Osteocyte (in vitro differentiated cells): Measurements from ENCODE around the gene C5orf58. TPM values are rescaled to one million over a fixed set of nuclear protein-coding genes. Genes with fewer than 3 reads are reported as not detected.

Experiments used
- DNase-seq: peaks from one replicate; pipeline ENCODE4 v3.0.0; 2021; ENCODE audit warnings: mixed read lengths; ENCODE audit not compliant: unreplicated experiment; ENCODE audit errors: extremely low spot score
- H3K27ac Mint-ChIP-seq: one replicate; pipeline ENCODE4 v1.8.0; 2021; ENCODE audit warnings: mild to moderate bottlenecking, mixed read lengths; ENCODE audit not compliant: unreplicated experiment
- H3K27me3 Mint-ChIP-seq: one replicate; pipeline ENCODE4 v1.8.0; 2021; ENCODE audit warnings: mixed read lengths; ENCODE audit not compliant: unreplicated experiment
- H3K36me3 Mint-ChIP-seq: one replicate; pipeline ENCODE4 v1.8.0; 2021; ENCODE audit warnings: mixed read lengths; ENCODE audit not compliant: unreplicated experiment
- H3K4me1 Mint-ChIP-seq: one replicate; pipeline ENCODE4 v1.8.0; 2021; ENCODE audit warnings: mixed read lengths; ENCODE audit not compliant: unreplicated experiment
- H3K4me3 Mint-ChIP-seq: one replicate; pipeline ENCODE4 v1.8.0; 2021; ENCODE audit warnings: mild to moderate bottlenecking, moderate library complexity, mixed read lengths; ENCODE audit not compliant: unreplicated experiment
- H3K9me3 Mint-ChIP-seq: one replicate; pipeline ENCODE4 v1.8.0; 2021; ENCODE audit warnings: mixed read lengths; ENCODE audit not compliant: unreplicated experiment
- CTCF ChIP-seq: fragments of 200-600 bp; sonication (generic); IDR thresholded peaks from 2 replicates; pipeline ENCODE4 v1.5.0; 2021; ENCODE audit warnings: antibody characterized with exemption, mild to moderate bottlenecking, moderate library complexity
- total RNA-seq: library from RNA; stranded (reverse); gene quantifications from 2 replicates; pipeline ENCODE4 v1.2.1, GENCODE V29; 2021

The C5orf58 gene
- total RNA-seq, 1 donor from 2014 or later = not detected

- Mint-ChIP-seq H3K27ac (no peak overlapping the region), H3K4me1 (no peaks in the 10 kb centered on the region), H3K4me3 (no peak overlapping the region), H3K36me3 (no peaks in the 10 kb centered on the region), H3K27me3 (peaks cover 84% of the 10 kb centered on the region), H3K9me3 (no peaks in the 10 kb centered on the region)
- TF ChIP-seq CTCF = no peak
- DNase-seq = no peak
Measured at GRCh38 chr5:170202117-170202516, 30.7 kb upstream of the C5orf58 start.

- no peak overlapping the region for H3K4me3 Mint-ChIP-seq
- no peak for TF ChIP-seq CTCF
- no peaks in the 10 kb centered on the region for H3K4me1 Mint-ChIP-seq
- DNase-seq = no peak
- H3K36me3 Mint-ChIP-seq = no peaks in the 10 kb centered on the region
- peaks cover 80% of the 10 kb centered on the region for H3K27me3 Mint-ChIP-seq
- H3K27ac Mint-ChIP-seq = no peak overlapping the region
- H3K9me3 Mint-ChIP-seq = no peaks in the 10 kb centered on the region
Measured at GRCh38 chr5:170204202-170204601, 28.6 kb upstream of the C5orf58 start.

GRCh38 chr5:170206216-170206615, 26.6 kb upstream of the C5orf58 start:
- no peak overlapping the region for H3K4me3 Mint-ChIP-seq
- no peak for TF ChIP-seq CTCF
- H3K9me3 Mint-ChIP-seq = peaks cover 5% of the 10 kb centered on the region
- no peak for DNase-seq
- no peak overlapping the region for H3K27ac Mint-ChIP-seq
- peaks cover 82% of the 10 kb centered on the region for H3K27me3 Mint-ChIP-seq
- H3K36me3 Mint-ChIP-seq = no peaks in the 10 kb centered on the region
- no peaks in the 10 kb centered on the region for H3K4me1 Mint-ChIP-seq

GRCh38 chr5:170206958-170207357, 25.8 kb upstream of the C5orf58 start:
- Mint-ChIP-seq H3K4me3 (no peak overlapping the region), H3K27me3 (peaks cover 75% of the 10 kb centered on the region), H3K9me3 (peaks cover 5% of the 10 kb centered on the region), H3K4me1 (no peaks in the 10 kb centered on the region), H3K27ac (no peak overlapping the region), H3K36me3 (no peaks in the 10 kb centered on the region)
- no peak for DNase-seq
- no peak for TF ChIP-seq CTCF

GRCh38 chr5:170211575-170212334, 21.0 kb upstream of the C5orf58 start:
- DNase-seq = no peak
- peaks cover 44% of the 10 kb centered on the region for H3K27me3 Mint-ChIP-seq

More at GRCh38 chr5:170211575-170212334, 21.0 kb upstream of the C5orf58 start:
- TF ChIP-seq CTCF = no peak
- Mint-ChIP-seq H3K4me3 (no peak overlapping the region), H3K9me3 (peaks cover 5% of the 10 kb centered on the region), H3K4me1 (no peaks in the 10 kb centered on the region), H3K36me3 (no peaks in the 10 kb centered on the region), H3K27ac (no peak overlapping the region)
